Body of pancreas (tissue), 4 donors: ENCODE data around the gene BPIFB4.

Source experiments
- CTCF ChIP-seq, 7 experiments: fragments of 450-650 bp in 4 of 7; fragments of 200-600 bp in 3 of 7; sonication (generic) in 3 of 7; IDR thresholded peaks; one replicate each; pipeline ENCODE4 v1.5.1; 2016 to 2019; ENCODE audit warnings: antibody characterized with exemption in 7 of 7
- POLR2A ChIP-seq, 3 donors: fragments of 450-650 bp; IDR thresholded peaks; one replicate each; pipeline ENCODE4 v1.6.1; 2016; ENCODE audit warnings: antibody characterized with exemption in 3 of 3, mild to moderate bottlenecking in 2 of 3

GRCh38 chr20:33091693-33092092 is 12.2 kb downstream of the BPIFB4 start:
- no peak for TF ChIP-seq CTCF (IDR thresholded peaks at IDR 0.05)
- TF ChIP-seq POLR2A (IDR thresholded peaks at IDR 0.05): no peak
